C4-2B (cell line): Measurements from ENCODE around the gene RFTN1.

ENCODE experiments used
- H3K27ac ChIP-seq: fragments of 450-650 bp; 2 replicates; pipeline ENCODE4 v1.5.1; 2017
- ZFX ChIP-seq: fragments of 450-650 bp; IDR thresholded peaks from 2 replicates; pipeline ENCODE4 v1.6.1; 2017
- TF ChIP-seq, protein P1 (sequence below): fragments of 450-650 bp; conservative IDR thresholded peaks from 2 replicates; pipeline ENCODE4 v1.5.1; 2017; ENCODE audit warnings: mild to moderate bottlenecking

The RFTN1 gene

DNA sequence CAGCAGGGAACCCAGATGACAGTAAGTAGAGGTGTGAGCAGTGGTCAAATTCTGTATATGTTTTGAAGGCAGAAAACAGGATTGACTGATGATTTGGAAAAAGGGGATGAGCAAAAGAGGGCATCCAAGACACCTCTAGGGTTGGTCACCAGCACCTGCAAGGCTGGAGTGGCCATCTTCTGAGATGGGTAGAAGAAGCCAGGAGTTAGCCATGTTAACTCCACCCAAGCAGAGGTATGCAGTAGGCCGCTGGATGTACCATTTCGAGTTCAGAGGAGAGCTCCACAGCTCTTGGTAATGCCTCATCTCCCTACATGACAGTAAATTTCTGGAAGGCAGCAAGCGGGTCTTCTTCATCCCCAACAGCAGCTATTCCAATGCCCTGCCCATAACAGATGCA, 7.0 kb downstream of the RFTN1 start:
- no peak for TF ChIP-seq ZFX
- TF ChIP-seq, protein P1, sequence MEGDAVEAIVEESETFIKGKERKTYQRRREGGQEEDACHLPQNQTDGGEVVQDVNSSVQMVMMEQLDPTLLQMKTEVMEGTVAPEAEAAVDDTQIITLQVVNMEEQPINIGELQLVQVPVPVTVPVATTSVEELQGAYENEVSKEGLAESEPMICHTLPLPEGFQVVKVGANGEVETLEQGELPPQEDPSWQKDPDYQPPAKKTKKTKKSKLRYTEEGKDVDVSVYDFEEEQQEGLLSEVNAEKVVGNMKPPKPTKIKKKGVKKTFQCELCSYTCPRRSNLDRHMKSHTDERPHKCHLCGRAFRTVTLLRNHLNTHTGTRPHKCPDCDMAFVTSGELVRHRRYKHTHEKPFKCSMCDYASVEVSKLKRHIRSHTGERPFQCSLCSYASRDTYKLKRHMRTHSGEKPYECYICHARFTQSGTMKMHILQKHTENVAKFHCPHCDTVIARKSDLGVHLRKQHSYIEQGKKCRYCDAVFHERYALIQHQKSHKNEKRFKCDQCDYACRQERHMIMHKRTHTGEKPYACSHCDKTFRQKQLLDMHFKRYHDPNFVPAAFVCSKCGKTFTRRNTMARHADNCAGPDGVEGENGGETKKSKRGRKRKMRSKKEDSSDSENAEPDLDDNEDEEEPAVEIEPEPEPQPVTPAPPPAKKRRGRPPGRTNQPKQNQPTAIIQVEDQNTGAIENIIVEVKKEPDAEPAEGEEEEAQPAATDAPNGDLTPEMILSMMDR, result no peak
- no peak overlapping the region for H3K27ac ChIP-seq

DNA sequence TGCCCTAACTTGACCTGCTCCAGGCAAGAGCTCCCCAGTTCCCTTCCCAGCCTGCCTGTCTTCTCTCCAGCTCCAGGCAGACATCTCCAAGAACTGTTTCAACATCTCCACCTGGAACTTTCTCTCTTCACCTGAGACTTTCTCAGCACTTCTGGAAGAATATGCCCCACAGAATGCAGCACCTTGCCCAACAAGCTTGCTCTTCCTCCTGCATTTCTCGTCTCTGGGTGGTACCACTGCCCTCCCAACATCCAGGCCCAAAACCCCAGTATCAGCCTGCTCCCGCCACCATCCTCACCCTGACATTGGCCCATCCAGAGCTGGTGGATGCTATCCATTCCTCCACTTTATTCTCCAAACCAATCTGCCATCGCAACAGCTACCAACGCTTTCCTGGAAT, 8.8 kb downstream of the RFTN1 start:
- H3K27ac ChIP-seq, result no peak overlapping the region
- TF ChIP-seq, protein P1, result no peak
- TF ChIP-seq ZFX, result no peak

DNA sequence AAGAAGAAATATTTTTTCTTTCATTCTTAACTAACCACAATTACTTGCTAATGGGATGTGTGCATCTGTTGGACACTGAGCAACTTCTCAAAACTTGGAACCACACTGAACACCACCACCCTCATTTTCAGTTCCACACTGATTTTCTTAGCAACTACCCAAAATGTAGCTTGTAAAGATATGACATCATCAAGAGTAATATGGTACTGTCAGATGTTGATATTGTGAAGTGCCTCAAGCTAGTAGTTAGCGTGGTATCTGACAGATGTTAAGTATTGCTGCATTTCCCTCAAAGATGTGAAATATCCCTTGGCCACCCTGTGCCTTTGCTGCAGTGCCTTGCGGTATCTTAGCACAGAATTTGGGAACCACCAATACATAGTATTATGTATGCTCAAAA, 9.3 kb downstream of the RFTN1 start:
- H3K27ac ChIP-seq, result no peak overlapping the region
- TF ChIP-seq, protein P1, result no peak
- TF ChIP-seq ZFX, result no peak

DNA sequence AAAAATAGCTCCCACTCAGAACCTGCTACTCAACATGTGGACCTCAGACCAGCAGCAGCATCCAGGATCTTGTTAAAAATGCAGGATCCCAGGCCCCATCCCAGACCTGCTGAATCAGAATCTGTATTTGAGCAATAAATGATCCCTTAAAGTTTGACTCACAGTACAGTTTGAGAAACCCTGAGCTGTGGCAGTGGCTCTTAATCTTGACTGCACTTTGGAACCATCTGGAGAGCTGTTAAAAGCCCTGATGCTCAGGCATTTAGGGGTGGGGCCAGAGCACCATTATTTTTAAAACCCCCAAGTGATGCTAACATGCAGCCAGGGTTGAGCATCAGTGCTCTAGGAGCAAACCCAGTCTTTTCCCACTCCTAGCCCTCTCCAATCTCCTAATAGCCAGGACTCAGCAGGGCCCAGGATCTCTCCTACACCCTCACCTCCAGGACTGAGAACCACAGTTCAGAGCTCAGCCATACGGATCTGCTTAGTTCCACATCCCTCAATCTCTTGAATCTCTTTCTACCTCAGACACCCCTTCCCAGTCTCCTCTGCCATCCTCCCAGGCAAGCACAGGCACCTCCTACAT, 10.2 kb downstream of the RFTN1 start:
- H3K27ac ChIP-seq, result no peak overlapping the region
- TF ChIP-seq, protein P1, result no peak
- no peak for TF ChIP-seq ZFX

DNA sequence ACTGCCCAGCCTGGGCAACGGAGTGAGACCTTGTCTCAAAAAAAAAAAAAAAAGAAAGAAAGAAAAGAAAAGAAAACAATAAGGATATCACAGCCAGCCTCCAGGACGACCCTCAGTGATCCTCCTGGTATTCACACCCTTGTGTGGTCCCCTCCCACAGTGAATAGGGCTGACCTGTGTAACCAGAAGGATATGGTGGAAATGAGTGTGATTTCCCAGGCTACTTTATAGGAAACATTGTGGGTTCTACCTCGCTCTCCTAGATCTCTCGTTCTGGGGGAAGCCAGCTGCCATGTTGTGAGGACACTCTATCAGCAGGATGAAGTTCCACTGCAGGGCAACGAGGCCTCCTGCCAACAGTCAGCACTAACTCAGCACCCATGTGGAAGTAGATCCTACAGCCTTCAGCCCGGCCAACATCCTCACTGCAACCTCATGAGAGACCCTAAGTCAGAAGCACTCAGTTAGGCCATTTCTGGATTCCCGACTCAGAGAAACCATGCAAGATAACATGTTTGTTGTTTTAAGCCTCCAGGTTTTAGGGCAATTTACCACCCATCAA, 11.1 kb downstream of the RFTN1 start:
- TF ChIP-seq ZFX, result no peak
- TF ChIP-seq, protein P1, result no peak
- H3K27ac ChIP-seq, result no peak overlapping the region

DNA sequence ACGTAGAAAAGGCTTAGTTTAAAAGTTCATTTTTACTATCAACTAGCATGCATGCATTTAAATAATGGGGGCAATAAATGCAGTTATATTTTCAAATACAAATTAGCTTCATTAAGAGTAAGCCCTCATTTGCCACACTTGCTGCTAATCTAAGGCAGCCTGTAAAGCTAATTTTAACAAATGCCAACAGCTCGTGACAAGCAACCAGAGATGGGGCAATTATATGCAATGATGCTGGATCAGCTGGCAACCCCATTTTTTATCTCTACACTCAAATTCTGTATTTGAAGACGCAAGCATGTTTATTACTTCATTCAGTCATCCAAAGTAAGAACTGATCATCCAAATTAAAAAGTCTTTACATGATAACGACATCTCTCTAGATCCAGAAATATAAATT, 12.1 kb downstream of the RFTN1 start:
- H3K27ac ChIP-seq, result no peak overlapping the region
- no peak for TF ChIP-seq ZFX
- TF ChIP-seq, protein P1, result no peak

DNA sequence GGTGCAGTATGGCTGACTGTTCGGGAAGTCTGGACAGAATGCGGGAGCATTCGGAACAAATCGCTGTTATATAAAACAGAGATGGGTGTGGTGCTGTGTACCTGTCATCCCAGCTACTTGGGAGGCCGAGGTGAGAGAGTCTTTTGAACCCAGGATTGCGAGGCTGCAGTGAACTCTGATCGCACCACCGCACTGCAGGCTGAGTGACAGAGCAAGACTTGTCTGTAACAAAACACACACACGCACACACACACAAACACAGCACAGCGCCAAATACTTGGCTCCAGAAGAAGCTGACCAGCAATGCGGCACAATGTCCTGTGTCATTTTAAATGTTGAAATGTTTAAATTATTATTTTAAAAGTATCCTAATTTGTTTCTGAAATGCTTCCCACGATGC, 12.6 kb downstream of the RFTN1 start:
- TF ChIP-seq ZFX, result no peak
- H3K27ac ChIP-seq, result no peak overlapping the region

DNA sequence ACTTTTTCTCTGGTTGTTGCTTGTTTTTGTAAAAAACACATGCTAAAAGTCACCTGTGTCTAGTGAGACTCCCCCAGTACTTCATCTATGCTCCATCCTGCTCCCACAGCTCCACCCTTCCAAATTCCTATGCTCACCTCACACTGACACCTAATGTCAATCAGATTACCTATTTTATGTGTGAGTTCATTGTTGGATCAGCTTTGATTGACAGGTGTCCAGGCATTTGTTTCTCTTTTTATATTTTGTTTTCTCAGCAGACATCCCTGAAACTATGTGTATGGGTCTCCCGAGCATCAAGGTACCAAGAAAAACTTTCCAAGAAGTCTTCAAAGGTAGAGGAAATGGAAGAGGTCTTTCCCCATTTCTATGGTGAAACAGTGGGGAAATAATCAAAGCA, 13.4 kb downstream of the RFTN1 start:
- no peak overlapping the region for H3K27ac ChIP-seq
- TF ChIP-seq ZFX, result no peak
- TF ChIP-seq, protein P1, result no peak
